Parathyroid adenoma (tissue), 2 donors: ENCODE measurements around the gene LIMCH1.

ENCODE experiments used
- H2AFZ ChIP-seq: fragments of 300-600 bp; sonication (generic); one replicate; pipeline ENCODE4 v1.7.0; 2017; ENCODE audit warnings: antibody characterized with exemption, mild to moderate bottlenecking
- H3K27ac ChIP-seq: fragments of 300-600 bp; sonication (generic); one replicate; pipeline ENCODE4 v1.7.0; 2017
- H3K27me3 ChIP-seq: fragments of 300-600 bp; sonication (generic); one replicate; pipeline ENCODE4 v1.7.0; 2017; ENCODE audit warnings: low read length; ENCODE audit not compliant: control insufficient read depth, insufficient read depth
- H3K36me3 ChIP-seq: fragments of 300-600 bp; sonication (generic); one replicate; pipeline ENCODE4 v1.7.0; 2017; ENCODE audit warnings: low read length; ENCODE audit not compliant: control insufficient read depth, insufficient read depth
- H3K4me1 ChIP-seq: fragments of 300-600 bp; sonication (generic); one replicate; pipeline ENCODE4 v1.7.0; 2017; ENCODE audit warnings: control low read depth
- H3K4me2 ChIP-seq: fragments of 300-600 bp; sonication (generic); one replicate; pipeline ENCODE4 v1.7.0; 2017; ENCODE audit warnings: low read length
- H3K4me3 ChIP-seq: fragments of 300-600 bp; sonication (generic); one replicate; pipeline ENCODE4 v1.7.0; 2017; ENCODE audit warnings: low read depth, low read length
- H3K79me2 ChIP-seq: fragments of 300-600 bp; sonication (generic); one replicate; pipeline ENCODE4 v1.7.0; 2017; ENCODE audit warnings: control low read depth
- H3K9ac ChIP-seq: fragments of 300-600 bp; sonication (generic); one replicate; pipeline ENCODE4 v1.7.0; 2017; ENCODE audit warnings: mild to moderate bottlenecking
- H3K9me3 ChIP-seq: fragments of 300-600 bp; sonication (generic); one replicate; pipeline ENCODE4 v1.7.0; 2017; ENCODE audit warnings: low read length; ENCODE audit not compliant: control insufficient read depth
- TF ChIP-seq, protein P1 (sequence below): fragments of 300-600 bp; sonication (generic); IDR thresholded peaks from one replicate; pipeline ENCODE4 v1.7.0; 2017; ENCODE audit warnings: antibody characterized with exemption, mild to moderate bottlenecking
- donor health status: primary hyperparathyroidism.

The LIMCH1 gene

GRCh38 chr4:41686893-41687292 lies 148.9 kb downstream of the LIMCH1 start:
- H3K79me2 ChIP-seq: no peaks in the 10 kb centered on the region
- H3K27ac ChIP-seq: no peak overlapping the region
- no peak overlapping the region for H2AFZ ChIP-seq
- no peaks in the 10 kb centered on the region for H3K36me3 ChIP-seq
- no peaks in the 10 kb centered on the region for H3K27me3 ChIP-seq
- no peak overlapping the region for H3K4me2 ChIP-seq
- TF ChIP-seq, protein P1, sequence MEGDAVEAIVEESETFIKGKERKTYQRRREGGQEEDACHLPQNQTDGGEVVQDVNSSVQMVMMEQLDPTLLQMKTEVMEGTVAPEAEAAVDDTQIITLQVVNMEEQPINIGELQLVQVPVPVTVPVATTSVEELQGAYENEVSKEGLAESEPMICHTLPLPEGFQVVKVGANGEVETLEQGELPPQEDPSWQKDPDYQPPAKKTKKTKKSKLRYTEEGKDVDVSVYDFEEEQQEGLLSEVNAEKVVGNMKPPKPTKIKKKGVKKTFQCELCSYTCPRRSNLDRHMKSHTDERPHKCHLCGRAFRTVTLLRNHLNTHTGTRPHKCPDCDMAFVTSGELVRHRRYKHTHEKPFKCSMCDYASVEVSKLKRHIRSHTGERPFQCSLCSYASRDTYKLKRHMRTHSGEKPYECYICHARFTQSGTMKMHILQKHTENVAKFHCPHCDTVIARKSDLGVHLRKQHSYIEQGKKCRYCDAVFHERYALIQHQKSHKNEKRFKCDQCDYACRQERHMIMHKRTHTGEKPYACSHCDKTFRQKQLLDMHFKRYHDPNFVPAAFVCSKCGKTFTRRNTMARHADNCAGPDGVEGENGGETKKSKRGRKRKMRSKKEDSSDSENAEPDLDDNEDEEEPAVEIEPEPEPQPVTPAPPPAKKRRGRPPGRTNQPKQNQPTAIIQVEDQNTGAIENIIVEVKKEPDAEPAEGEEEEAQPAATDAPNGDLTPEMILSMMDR: no peak
- no peaks in the 10 kb centered on the region for H3K9me3 ChIP-seq
- no peak overlapping the region for H3K9ac ChIP-seq
- no peak overlapping the region for H3K4me3 ChIP-seq
- no peaks in the 10 kb centered on the region for H3K4me1 ChIP-seq

- no peaks in the 10 kb centered on the region for H3K27me3 ChIP-seq
- TF ChIP-seq, protein P1: no peak
- no peak overlapping the region for H2AFZ ChIP-seq
- H3K4me3 ChIP-seq: no peak overlapping the region
- no peaks in the 10 kb centered on the region for H3K79me2 ChIP-seq
- no peaks in the 10 kb centered on the region for H3K36me3 ChIP-seq
- H3K27ac ChIP-seq: no peak overlapping the region
- H3K9me3 ChIP-seq: no peaks in the 10 kb centered on the region
- H3K9ac ChIP-seq: no peak overlapping the region
- no peaks in the 10 kb centered on the region for H3K4me1 ChIP-seq
- H3K4me2 ChIP-seq: no peak overlapping the region
Observed at GRCh38 chr4:41687971-41688370, 150.0 kb downstream of the LIMCH1 start.

GRCh38 chr4:41692717-41693345 lies 154.9 kb downstream of the LIMCH1 start:
- Histone ChIP-seq H3K27ac (no peak overlapping the region), H3K4me3 (no peak overlapping the region), H3K36me3 (no peaks in the 10 kb centered on the region), H3K27me3 (no peaks in the 10 kb centered on the region), H3K9me3 (no peaks in the 10 kb centered on the region), H3K4me2 (no peak overlapping the region), H3K79me2 (no peaks in the 10 kb centered on the region), H3K9ac (no peak overlapping the region), H3K4me1 (no peaks in the 10 kb centered on the region), H2AFZ (no peak overlapping the region)
- TF ChIP-seq, protein P1: peak; percentile 41

GRCh38 chr4:41693629-41694028 lies 155.7 kb downstream of the LIMCH1 start:
- TF ChIP-seq, protein P1: peak; percentile 15
- Histone ChIP-seq H3K9ac (no peak overlapping the region), H3K36me3 (no peaks in the 10 kb centered on the region), H3K4me3 (no peak overlapping the region), H3K79me2 (no peaks in the 10 kb centered on the region), H3K27me3 (no peaks in the 10 kb centered on the region), H3K4me2 (no peak overlapping the region), H3K4me1 (no peaks in the 10 kb centered on the region), H2AFZ (no peak overlapping the region), H3K27ac (no peak overlapping the region), H3K9me3 (no peaks in the 10 kb centered on the region)

- no peak overlapping the region for H3K4me3 ChIP-seq
- H3K9ac ChIP-seq: no peak overlapping the region
- TF ChIP-seq, protein P1: no peak
- H2AFZ ChIP-seq: no peak overlapping the region
- H3K36me3 ChIP-seq: no peaks in the 10 kb centered on the region
- H3K27me3 ChIP-seq: no peaks in the 10 kb centered on the region
- no peaks in the 10 kb centered on the region for H3K4me1 ChIP-seq
- no peak overlapping the region for H3K4me2 ChIP-seq
- H3K27ac ChIP-seq: no peak overlapping the region
- no peaks in the 10 kb centered on the region for H3K79me2 ChIP-seq
- H3K9me3 ChIP-seq: no peaks in the 10 kb centered on the region
Observed at GRCh38 chr4:41696131-41696530, 158.2 kb downstream of the LIMCH1 start.
